GM08714 (cell line): ENCODE results near the gene FAM120A.

Experiments used
- H3K4me3 ChIP-seq: fragments of 200-500 bp; sonication (Bioruptor generic); 2 replicates; pipeline ENCODE4 v1.5.1; 2014; ENCODE audit warnings: mild to moderate bottlenecking, low read length, inconsistent platforms
- ZNF274 ChIP-seq: IDR thresholded peaks from 2 replicates; pipeline ENCODE4 v1.6.1; 2012; ENCODE audit warnings: mild to moderate bottlenecking, low read depth, low read length

Gene FAM120A

DNA sequence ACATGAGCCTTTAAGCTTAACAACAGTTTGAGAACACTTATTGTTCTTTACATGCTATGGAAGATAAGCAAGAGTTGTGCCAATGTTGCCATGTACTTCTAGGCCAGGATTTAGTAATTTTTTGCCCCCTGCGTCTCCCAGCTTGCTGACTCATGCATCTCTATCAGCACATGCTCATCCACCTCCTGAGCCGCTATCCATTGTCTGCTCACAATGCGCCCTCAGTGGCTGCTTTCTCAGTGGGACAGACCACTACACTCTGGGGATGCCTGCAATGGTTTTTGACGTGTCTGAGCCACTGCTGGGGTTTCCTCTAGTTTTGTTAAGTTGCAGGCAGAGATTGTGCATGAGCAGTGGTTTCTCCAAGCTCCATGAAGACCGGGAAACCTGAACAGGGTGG is 74.0 kb downstream of the FAM120A start:
- TF ChIP-seq ZNF274, result no peak
- no peak overlapping the region for H3K4me3 ChIP-seq

DNA sequence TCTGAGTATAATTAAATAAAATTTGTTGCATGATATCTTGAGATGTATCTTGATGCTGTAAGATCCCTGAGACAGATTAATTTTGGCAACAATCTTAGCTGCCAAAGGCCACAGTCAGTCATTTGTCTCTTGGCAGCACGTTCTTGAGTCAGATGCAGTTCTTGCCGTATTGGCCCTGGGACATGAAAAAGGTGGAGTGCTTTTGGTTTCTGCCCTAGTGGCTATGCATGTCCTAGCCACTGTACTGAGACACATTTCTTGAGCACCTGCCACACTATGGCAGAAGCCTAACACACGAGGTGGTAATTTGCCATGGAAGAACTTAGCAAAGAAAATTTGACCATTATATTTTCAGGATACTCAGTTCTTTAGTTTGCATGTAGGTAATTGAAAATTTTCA is 79.9 kb downstream of the FAM120A start:
- no peak overlapping the region for H3K4me3 ChIP-seq
- no peak for TF ChIP-seq ZNF274

DNA sequence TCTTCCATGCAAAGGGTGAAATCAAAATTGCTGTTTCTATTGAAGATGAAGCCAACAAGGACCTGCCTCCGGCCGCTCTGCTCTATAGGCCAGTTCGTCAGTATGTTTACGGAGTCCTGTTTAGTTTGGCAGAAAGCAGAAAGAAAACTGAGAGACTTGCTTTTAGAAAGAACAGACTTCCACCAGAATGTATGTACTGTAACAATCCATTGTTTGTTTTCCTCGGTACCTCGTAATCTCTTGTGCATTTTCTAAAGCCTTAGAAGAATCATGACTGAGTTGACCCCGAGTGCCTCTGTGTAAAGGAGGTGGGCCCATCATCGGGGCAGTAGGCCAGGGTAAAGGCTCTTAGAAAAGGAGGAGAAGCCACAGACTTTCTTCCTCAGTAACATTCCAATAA is 80.7 kb downstream of the FAM120A start:
- TF ChIP-seq ZNF274, result no peak
- no peak overlapping the region for H3K4me3 ChIP-seq

DNA sequence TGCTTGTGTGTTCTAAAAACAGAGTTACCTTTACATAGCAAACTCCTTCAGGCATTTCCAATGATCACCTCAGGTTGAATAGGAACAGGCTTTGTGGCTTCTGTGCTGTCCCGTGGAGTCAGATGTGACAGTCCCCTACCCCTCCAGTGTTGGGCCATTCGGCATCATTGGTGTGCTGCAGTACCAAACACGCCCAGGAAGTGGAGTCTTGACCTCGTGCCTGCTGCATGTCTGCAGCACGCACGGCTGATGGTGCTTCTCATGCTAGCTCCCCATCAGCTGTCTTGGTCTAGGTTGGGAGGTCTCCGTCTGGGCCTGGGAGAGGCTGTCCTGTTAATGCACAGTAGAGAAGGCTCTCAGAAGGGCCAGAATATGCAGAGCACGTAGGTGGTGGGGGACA is 82.4 kb downstream of the FAM120A start:
- no peak for TF ChIP-seq ZNF274
- H3K4me3 ChIP-seq, result no peak overlapping the region

DNA sequence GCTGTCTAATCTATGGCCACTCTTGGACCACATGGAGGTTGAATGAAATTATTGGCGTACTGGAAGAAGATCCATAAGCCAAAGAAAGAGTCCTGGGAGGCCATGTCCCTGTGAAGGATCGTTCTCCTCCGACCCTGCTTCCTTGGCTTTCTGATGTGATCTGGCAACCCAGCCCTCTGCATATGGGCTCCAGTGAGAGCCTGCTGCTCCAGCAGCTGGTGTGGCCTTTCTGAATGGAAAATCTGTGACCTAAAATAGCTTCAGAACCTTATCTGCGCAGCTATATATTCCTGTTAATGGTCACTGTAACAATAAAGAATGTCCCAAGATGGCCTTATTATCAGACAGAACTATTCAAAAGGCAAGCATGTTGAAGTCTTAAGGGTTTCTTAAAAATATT is 84.7 kb downstream of the FAM120A start:
- no peak overlapping the region for H3K4me3 ChIP-seq
- TF ChIP-seq ZNF274, result no peak

DNA sequence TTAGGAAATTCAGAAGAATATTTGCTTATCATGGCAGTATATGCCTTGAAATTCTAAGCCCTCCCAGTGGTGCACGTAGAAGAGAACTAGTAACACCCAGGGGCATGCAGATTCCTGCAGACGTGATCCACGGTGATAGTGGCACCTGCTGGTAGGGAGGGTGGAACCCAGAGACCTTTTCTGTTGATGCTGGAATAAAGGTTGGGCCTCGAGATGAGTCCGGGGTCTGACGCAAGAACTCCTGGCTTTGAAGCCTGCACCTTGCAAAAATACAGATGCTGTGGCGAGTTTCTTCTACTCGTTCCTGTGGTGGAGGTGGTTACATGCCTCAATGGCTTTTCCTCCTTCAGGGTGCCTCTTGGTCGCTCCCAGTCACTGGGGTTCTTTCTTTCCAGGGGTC is 85.4 kb downstream of the FAM120A start:
- TF ChIP-seq ZNF274, result no peak
- H3K4me3 ChIP-seq, result no peak overlapping the region

DNA sequence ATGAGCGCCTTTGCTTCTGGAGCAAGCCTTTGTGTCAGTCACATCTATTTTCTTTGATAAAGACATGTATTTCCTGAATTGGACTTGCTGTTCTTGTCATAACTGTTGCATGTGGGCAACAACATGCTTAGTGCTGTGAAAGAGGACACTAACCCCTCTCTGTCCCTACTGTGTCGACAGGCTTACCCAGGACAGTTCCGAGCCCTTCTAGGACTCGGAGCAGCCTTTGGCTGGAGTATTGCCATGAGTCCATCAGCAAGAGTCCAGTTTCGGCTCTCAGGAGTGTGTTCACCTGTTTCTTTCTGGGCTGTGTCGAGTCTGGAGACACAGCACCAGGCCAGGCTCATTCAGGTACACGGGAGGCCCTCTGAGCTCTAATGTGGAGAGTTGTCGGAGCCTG is 88.8 kb downstream of the FAM120A start:
- no peak overlapping the region for H3K4me3 ChIP-seq
- TF ChIP-seq ZNF274, result no peak

- no peak overlapping the region for H3K4me3 ChIP-seq
- no peak for TF ChIP-seq ZNF274
These were observed 89.5 kb downstream of the FAM120A start for GRCh38 chr9:93541005-93541404.

DNA sequence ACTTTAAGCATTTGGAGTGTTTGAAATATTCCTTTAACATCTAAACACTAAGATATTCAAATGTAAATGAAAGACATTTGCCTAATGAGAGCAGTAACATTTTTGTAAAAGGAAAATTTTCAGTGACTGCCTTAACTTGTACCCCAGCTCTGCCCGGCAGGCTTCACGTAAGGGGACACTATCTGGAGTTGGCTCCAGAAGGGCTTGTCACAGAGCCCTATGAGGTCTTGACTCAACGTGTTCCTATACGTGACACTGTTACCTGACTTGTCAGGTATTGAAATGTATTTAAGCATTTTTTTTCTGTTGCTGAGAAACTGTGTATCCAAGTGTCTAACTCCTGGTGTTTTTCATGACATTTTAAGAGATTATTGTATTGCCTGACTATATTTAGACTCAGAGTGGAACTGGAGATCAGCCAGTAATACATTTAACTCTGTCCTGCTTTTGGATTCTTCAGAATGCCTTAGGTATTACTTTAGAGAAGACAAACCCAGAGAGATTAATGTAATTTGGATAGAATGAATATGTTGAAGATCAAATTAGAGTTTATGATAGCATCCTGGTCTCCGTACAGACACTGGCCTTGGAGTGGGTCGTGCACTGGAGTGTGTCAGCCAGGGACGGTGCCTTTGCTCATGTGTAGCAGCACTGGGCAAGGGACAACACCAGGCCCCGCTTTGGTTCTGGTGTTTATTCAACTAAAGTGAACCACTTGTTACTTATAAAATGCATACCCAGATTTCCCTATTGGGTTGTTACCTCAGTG is 90.3 kb downstream of the FAM120A start:
- no peak for TF ChIP-seq ZNF274
- no peak overlapping the region for H3K4me3 ChIP-seq

DNA sequence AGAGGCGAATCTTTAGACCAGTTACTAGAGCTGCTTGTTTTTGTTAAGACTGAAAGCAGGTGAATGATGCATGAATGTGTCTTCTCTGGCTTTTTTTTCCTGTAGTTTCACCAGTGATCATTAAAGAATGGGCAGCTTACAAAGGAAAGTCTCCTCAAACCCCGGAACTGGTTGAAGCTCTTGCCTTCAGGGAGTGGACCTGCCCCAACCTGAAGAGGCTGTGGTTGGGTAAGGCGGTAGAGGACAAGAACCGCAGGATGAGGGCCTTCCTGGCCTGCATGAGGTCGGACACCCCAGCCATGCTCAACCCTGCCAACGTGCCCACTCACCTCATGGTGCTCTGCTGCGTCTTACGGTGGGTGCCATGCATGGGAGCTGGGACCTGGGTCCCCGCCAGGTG is 91.6 kb downstream of the FAM120A start:
- H3K4me3 ChIP-seq, result no peak overlapping the region
- no peak for TF ChIP-seq ZNF274

DNA sequence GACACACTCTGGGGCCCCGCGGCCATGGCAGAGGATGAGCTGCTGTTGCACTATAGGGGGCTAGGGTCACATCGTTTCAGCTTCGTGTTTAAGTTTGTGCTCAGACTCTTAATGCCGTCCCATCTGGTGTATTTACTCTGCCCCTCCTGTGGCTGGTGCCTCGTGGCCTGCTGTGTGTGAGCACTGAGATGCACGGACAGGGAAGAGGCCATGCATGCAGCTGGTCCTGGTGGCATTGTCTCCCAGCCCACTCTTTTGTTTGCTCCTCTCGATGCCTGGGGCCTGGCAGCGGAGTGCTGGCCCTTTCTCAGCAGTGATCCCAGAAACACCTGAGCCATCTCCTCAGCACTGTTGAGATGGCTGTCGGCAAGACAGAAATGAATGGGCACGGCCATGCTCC is 94.9 kb downstream of the FAM120A start:
- H3K4me3 ChIP-seq, result no peak overlapping the region
- no peak for TF ChIP-seq ZNF274

DNA sequence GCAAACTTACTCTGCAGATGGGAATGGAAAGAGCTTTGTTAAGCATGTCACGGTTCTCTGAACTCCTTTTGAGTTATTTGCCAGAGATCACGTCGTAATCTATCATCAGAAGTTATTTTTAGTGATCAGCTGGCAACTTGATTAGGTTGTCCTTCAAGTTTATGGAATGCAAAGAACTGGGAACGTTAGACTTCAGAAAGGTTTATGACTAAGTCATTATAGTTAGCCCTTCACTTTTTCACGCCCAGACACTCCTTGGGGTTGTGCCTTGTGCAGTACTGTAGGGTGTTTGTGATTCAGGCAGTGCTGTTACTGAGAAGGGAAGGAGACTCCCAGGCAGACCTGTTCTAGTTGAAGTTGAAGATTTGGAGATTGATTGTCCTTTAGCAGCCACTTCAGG is 98.1 kb downstream of the FAM120A start:
- no peak overlapping the region for H3K4me3 ChIP-seq
- no peak for TF ChIP-seq ZNF274

GRCh38 chr9:93552923-93553322 is 101.4 kb downstream of the FAM120A start:
- no peak for TF ChIP-seq ZNF274

GRCh38 chr9:93555370-93555769 is 103.9 kb downstream of the FAM120A start:
- TF ChIP-seq ZNF274, result no peak

More at GRCh38 chr9:93552923-93553322, 101.4 kb downstream of the FAM120A start:
- H3K4me3 ChIP-seq, result no peak overlapping the region

GRCh38 chr9:93557366-93558137 is 106.1 kb downstream of the FAM120A start:
- TF ChIP-seq ZNF274, result no peak
- H3K4me3 ChIP-seq, result no peak overlapping the region

More at GRCh38 chr9:93555370-93555769, 103.9 kb downstream of the FAM120A start:
- no peak overlapping the region for H3K4me3 ChIP-seq
